ENCODE results near the gene MED12L.

The MED12L gene

DNA sequence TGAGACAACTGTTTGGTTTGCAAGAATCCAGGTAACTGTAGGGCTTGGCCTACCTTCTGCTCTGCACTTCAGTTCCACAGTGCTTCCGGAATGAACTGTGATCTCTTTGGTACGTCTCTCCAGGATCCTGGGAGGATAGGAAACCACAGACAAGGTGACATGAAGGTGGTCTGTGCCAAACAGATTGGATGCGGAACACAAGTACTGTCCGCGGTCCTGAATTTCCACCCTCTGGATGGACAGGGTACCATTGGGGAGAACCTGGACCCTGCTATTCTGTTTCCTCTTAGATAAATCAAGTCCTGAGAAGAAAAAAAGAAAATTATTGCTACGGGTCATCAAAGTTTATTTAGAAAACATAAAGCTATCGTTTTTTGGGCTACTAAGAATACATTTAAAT, 358.1 kb downstream of the MED12L start:
- no peak overlapping the region for H3K27ac ChIP-seq (ENCODE audit: extremely low read depth, low read depth, low read length)
- H3K9me3 ChIP-seq (ENCODE audit: control insufficient read depth, insufficient read depth, low read depth, low read length), result no peaks in the 10 kb centered on the region
- H3K36me3 ChIP-seq (ENCODE audit: control insufficient read depth in 2 of 2, insufficient read depth in 1 of 2, low read length in 2 of 2), result no peaks in the 10 kb centered on the region
- TF ChIP-seq ZXDB (tag by site-specific recombination; IDR thresholded peaks at IDR 0.05) (no peak), ZNF391 (tag by site-specific recombination; IDR thresholded peaks at IDR 0.05; ENCODE audit: borderline replicate concordance, low read depth) (no peak), ZBTB1 (tag by site-specific recombination; IDR thresholded peaks at IDR 0.05) (no peak)
- TF ChIP-seq, protein P1, sequence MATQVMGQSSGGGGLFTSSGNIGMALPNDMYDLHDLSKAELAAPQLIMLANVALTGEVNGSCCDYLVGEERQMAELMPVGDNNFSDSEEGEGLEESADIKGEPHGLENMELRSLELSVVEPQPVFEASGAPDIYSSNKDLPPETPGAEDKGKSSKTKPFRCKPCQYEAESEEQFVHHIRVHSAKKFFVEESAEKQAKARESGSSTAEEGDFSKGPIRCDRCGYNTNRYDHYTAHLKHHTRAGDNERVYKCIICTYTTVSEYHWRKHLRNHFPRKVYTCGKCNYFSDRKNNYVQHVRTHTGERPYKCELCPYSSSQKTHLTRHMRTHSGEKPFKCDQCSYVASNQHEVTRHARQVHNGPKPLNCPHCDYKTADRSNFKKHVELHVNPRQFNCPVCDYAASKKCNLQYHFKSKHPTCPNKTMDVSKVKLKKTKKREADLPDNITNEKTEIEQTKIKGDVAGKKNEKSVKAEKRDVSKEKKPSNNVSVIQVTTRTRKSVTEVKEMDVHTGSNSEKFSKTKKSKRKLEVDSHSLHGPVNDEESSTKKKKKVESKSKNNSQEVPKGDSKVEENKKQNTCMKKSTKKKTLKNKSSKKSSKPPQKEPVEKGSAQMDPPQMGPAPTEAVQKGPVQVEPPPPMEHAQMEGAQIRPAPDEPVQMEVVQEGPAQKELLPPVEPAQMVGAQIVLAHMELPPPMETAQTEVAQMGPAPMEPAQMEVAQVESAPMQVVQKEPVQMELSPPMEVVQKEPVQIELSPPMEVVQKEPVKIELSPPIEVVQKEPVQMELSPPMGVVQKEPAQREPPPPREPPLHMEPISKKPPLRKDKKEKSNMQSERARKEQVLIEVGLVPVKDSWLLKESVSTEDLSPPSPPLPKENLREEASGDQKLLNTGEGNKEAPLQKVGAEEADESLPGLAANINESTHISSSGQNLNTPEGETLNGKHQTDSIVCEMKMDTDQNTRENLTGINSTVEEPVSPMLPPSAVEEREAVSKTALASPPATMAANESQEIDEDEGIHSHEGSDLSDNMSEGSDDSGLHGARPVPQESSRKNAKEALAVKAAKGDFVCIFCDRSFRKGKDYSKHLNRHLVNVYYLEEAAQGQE (tag by site-specific recombination; IDR thresholded peaks at IDR 0.05), result peak; percentile 89
- ChIA-PET POLR2A (no interaction called here), CTCF (no interaction called here)
- no peak overlapping the region for H3K4me3 ChIP-seq (ENCODE audit: low read depth, low read length)
- H3K4me1 ChIP-seq (ENCODE audit: control insufficient read depth, insufficient read depth, low read length), result no peaks in the 10 kb centered on the region

DNA sequence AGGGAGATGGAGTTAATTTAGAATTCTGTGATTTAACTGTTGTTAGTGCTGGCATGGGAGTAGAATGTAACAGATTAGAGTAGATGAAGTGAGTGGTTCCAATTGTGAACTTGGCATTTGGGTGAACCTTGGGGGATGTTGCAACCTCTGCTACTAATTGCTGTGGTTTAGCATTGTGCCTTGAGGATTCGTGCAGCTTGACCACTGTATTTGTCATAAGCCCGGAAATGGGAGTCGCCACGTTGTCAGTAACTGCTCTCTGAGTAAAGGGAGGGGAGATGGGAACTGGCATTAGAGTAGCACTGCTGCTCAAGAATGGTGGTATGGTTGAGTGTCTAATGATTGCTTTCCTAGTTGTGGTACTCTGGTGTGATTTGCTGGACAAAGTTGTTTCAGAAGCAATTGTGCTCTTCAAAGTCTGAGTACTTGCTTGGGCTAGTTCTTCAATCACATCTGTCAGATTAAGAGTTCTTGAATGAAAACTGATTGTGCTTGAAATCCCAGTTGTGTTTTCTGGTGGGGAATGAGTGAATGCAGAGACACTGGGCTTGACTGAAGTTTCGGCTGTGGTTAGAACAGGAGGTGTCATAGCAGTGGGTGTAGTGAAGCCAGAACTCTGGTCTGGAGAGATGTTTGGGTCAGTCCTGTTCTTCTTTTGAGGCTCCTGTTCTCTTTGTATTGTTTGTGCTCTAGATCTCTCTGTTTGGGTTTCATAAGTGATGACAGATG, 360.0 kb downstream of the MED12L start:
- CTCF ChIA-PET, result interaction anchor here (1.4 kb wide), 1 partner anchor 394 kb away, joined by 3 read pairs; no protein-coding TSS in a partner anchor
- Histone ChIP-seq H3K4me3 (ENCODE audit: low read depth, low read length) (no peak overlapping the region), H3K27ac (ENCODE audit: extremely low read depth, low read depth, low read length) (no peak overlapping the region), H3K9me3 (ENCODE audit: control insufficient read depth, insufficient read depth, low read depth, low read length) (no peaks in the 10 kb centered on the region), H3K36me3 (ENCODE audit: control insufficient read depth in 2 of 2, insufficient read depth in 1 of 2, low read length in 2 of 2) (no peaks in the 10 kb centered on the region), H3K4me1 (ENCODE audit: control insufficient read depth, insufficient read depth, low read length) (no peaks in the 10 kb centered on the region)
- no peak for TF ChIP-seq ZNF621 (tag by site-specific recombination; IDR thresholded peaks at IDR 0.05)
- POLR2A ChIA-PET, result no interaction called here

DNA sequence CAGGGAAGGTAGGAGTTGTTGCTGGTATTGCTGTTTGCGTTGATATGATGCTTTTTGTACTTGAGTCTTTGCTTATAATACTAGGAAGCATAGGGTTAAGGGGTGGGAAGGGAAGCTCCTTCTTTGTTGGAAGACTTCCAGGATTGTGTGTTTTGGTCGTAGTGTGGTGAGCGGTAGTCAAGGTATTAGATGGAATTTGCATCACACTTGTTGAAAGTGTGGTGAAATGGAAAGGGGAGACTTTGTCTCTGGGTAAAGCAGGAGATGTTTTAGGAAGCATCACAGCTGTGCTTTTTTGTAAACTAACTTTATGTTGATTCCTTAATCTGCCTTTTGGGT, 360.5 kb downstream of the MED12L start:
- no peaks in the 10 kb centered on the region for H3K36me3 ChIP-seq (ENCODE audit: control insufficient read depth in 2 of 2, insufficient read depth in 1 of 2, low read length in 2 of 2)
- H3K4me3 ChIP-seq (ENCODE audit: low read depth, low read length), result no peak overlapping the region
- TF ChIP-seq ZNF830 (tag by site-specific recombination; IDR thresholded peaks at IDR 0.05; ENCODE audit: low read depth) (no peak), KLF16 (tag by site-specific recombination; IDR thresholded peaks at IDR 0.05) (no peak), ZSCAN23 (tag by site-specific recombination; IDR thresholded peaks at IDR 0.05) (no peak), WT1 (tag by site-specific recombination; IDR thresholded peaks at IDR 0.05) (no peak), MZF1 (tag by site-specific recombination; IDR thresholded peaks at IDR 0.05; ENCODE audit: borderline replicate concordance) (no peak)
- TF ChIP-seq, protein P2, sequence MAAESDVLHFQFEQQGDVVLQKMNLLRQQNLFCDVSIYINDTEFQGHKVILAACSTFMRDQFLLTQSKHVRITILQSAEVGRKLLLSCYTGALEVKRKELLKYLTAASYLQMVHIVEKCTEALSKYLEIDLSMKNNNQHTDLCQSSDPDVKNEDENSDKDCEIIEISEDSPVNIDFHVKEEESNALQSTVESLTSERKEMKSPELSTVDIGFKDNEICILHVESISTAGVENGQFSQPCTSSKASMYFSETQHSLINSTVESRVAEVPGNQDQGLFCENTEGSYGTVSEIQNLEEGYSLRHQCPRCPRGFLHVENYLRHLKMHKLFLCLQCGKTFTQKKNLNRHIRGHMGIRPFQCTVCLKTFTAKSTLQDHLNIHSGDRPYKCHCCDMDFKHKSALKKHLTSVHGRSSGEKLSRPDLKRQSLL (tag by site-specific recombination; IDR thresholded peaks at IDR 0.05), result no peak
- ChIA-PET POLR2A (no interaction called here), CTCF (interaction anchor here (1.4 kb wide), 1 partner anchor 394 kb away, joined by 3 read pairs; no protein-coding TSS in a partner anchor)
- no peaks in the 10 kb centered on the region for H3K9me3 ChIP-seq (ENCODE audit: control insufficient read depth, insufficient read depth, low read depth, low read length)
- H3K4me1 ChIP-seq (ENCODE audit: control insufficient read depth, insufficient read depth, low read length), result no peaks in the 10 kb centered on the region
- H3K27ac ChIP-seq (ENCODE audit: extremely low read depth, low read depth, low read length), result no peak overlapping the region

DNA sequence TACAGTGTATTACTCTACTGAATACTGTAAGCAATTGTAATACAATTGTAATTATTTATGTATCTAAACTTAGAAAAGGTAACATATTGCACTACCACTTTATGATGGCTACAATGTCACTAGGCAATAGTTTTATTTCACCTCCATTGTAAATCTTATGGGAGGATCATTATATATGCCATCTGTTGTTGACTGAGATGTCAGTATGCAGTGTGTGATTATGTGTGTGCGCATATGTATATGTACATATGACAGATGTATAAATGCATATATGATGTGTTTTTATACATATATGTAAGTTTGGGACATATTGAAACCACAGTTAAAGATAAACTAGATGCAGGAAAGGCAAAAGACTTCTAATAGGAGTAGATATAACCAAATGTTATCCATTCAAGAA, 366.9 kb downstream of the MED12L start:
- no peaks in the 10 kb centered on the region for H3K9me3 ChIP-seq (ENCODE audit: control insufficient read depth, insufficient read depth, low read depth, low read length)
- CTCF ChIA-PET, result no interaction called here
- no peaks in the 10 kb centered on the region for H3K36me3 ChIP-seq (ENCODE audit: control insufficient read depth in 2 of 2, insufficient read depth in 1 of 2, low read length in 2 of 2)
- H3K4me1 ChIP-seq (ENCODE audit: control insufficient read depth, insufficient read depth, low read length), result no peaks in the 10 kb centered on the region
- H3K27ac ChIP-seq (ENCODE audit: extremely low read depth, low read depth, low read length), result no peak overlapping the region
- no peak overlapping the region for H3K4me3 ChIP-seq (ENCODE audit: low read depth, low read length)
- no peak for TF ChIP-seq KLF16 (tag by site-specific recombination; IDR thresholded peaks at IDR 0.05)
- POLR2A ChIA-PET, result no interaction called here

Data from HEK293 (cell line).